HG03196 (cell line): ENCODE measurements around the gene DDX24.

Source experiments
- ATAC-seq: cut with Tn5 transposase; IDR thresholded peaks from one replicate; pipeline ENCODE4 v1.9.1; 2021; ENCODE audit not compliant: unreplicated experiment

DDX24 gene

DNA sequence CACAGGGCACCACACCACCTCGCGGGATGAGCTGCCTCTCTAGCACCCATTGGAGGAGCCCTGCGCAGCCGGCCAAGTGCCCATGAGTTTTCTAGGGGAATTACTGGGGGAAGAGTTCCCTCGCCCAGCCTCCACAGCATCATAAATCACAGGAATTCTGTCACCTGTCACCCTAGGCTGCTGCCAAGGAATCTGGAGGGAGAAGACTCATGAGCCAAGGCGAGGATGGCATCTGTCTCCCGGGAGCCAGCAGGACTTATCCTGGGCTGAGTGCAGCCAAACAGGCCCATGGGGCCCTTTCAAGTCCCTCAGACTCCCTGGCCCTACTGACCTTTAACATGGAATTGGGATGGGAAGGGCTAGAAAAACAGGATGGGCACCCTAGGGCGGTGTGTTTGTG, 62.7 kb downstream of the DDX24 start:
- ATAC-seq: no peak

DNA sequence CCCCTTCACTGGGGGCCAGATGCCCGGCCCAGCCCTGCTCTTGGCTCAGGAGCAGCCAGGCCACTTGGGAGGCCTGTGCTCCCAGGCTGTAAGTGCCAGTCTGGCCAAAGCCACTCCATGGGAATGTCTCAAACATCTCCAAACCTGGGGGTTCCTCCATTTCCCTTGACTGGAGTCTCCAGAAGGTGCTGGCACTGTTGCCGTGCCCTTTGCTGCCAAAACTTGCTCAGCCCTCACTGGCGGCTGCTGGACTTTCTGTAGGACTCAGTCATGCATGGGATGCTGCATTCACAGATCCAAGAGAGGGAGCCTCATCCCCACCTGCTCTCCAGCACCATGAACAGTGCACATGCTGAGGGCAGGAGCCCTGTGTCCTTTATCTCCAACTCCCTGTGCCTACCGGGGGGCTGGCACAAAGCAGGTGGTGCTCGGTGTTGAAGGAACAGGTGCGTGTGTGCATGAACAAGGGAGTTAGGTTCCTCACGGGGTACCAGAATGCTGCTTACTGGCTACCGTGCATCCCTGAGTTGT, 64.5 kb downstream of the DDX24 start:
- no peak for ATAC-seq

DNA sequence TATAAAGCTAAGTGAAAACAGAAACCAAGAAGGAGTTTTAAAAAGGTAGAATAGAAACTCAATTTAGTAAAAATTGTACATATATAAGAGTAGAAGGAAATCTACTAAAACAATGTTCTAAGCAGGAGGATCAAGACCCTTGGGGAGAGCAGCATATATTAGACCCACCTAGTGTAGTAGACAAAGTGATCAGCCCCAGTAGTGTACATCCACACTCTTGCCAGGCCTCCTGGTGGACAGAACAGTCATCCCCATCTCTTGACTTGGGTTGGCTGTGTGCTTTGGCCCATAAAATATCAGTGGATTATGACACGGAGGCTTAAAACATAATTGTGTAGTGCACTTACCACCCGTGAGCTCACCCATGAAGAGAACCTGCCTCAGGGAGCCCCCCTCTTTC, 65.8 kb downstream of the DDX24 start:
- no peak for ATAC-seq

GRCh38 chr14:94014382-94014781, 66.6 kb downstream of the DDX24 start:
- no peak for ATAC-seq

- no peak for ATAC-seq
Measured at GRCh38 chr14:94011795-94012194, 69.2 kb downstream of the DDX24 start.

DNA sequence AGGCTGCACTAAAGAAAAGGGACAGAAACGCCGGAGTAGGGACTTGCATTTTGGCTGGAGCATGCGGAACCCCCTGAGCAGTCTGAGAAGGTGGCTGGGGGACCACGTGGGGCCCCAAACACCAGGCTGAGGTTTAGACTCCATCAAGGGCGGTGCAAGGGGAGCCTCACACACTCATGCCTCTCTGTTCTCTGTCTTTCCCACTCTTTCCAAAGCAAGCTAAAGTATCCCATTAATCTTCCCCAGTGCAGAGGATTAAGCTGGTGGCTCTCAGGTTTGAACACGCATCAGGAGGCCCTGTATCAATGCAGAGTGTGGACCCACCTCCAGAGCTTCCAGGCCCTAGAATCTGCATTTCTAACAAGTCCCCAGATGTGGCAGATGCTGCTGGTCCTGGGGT, 70.4 kb downstream of the DDX24 start:
- ATAC-seq: no peak

GRCh38 chr14:94009767-94010166, 71.2 kb downstream of the DDX24 start:
- no peak for ATAC-seq

- no peak for ATAC-seq
Measured at GRCh38 chr14:94008234-94008633, 72.8 kb downstream of the DDX24 start.

- no peak for ATAC-seq
Measured at GRCh38 chr14:94005324-94006073, 75.5 kb downstream of the DDX24 start.

GRCh38 chr14:94004015-94004414, 77.0 kb downstream of the DDX24 start:
- ATAC-seq: no peak

- ATAC-seq: no peak
Measured at GRCh38 chr14:94003397-94003796, 77.6 kb downstream of the DDX24 start.

DNA sequence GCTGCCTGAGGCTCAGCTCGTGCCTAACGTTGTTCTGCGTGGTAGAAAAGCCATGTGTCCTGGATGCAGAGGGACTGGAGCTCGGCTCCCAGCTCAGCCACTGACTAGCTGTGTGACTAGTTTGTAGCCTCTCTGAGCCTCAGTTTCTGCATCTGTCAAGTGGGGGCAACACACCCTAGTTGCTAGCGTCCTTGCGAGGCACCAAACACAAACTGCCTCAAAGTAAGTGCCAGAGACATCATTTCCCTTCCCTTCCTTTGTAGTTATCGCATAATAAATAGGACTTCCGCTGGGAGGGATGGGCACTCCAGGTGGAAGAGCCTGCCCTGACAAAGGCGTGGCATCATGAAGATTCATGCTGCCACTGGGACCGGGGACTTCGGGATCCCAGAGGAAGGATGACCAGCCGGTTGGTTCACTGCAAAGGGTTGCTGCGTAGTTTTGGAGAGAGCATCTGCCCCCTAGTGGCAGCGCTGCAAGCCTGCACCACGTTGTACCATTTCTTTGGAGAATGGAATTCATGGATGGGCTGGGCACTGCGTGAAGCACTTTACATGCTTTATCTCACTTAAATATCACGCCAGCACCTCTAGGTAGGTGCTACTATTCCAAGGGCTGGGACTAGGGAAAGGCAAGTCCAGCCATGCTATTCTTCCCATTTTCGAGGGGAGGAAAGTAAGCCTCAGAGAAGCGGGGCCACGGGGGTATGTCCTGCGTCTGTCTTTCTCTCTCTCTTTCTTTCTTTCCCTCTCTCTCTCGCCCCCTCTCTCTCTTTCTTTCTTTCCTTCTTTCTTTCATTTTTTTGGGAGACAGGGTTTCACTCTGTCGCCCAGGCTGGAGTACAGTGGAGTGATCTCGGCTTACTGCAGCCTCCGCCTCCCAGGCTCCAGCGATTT, 79.3 kb downstream of the DDX24 start:
- ATAC-seq: peak; percentile 57

GRCh38 chr14:94001016-94001415, 80.0 kb downstream of the DDX24 start:
- ATAC-seq: no peak

DNA sequence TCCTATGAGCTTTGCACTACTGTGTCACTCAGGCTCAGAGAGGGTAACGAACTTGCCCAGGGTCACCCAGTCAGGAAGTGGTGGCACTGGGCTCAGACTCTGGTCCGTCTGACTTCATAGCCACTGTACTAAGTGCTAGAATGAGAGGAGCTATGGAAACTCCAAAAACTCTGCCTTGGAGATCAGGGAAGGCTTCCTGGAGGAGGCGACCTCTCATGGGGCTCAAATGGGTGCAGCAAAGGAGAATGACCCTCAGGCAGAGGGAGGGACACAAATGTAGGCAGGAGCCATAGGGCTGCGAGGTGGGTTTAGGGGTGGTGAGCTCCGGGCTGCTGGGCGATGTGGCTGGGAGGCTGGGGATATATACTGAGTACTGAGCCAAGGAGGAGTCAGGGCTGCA, 80.7 kb downstream of the DDX24 start:
- ATAC-seq: no peak

DNA sequence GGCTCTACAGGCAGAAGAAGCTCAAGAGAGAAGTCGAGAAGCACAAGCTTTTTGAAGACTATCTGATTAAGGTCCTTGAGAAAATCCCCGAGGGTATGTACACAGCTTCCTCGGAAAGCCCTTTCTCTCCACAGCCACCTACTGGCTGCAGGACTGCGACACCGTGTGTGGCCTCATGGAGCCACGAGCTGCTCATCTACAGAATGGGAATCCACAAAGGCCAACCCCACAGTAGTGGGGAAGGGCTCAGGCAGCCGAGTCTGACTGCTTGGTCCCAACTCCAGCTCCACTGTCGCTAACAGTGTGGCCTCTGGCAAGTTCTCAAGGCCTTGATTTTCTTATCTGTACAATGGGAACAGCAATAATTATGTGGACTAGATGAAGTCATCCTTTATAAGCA, 81.4 kb downstream of the DDX24 start:
- no peak for ATAC-seq

GRCh38 chr14:93998871-93999403, 82.1 kb downstream of the DDX24 start:
- no peak for ATAC-seq
